GM06990 (cell line): ENCODE results near the gene FAM131C.

Experiments used
- DNase-seq: peaks from one replicate; pipeline ENCODE4 v3.0.0-alpha.2; 2011; ENCODE audit not compliant: insufficient read length; ENCODE audit errors: extremely low read depth
- H3K27me3 ChIP-seq: replicated peaks from 2 replicates; pipeline ENCODE4 v1.6.0; 2011; ENCODE audit warnings: low read length; ENCODE audit not compliant: control insufficient read depth, insufficient read depth
- H3K36me3 ChIP-seq: 2 replicates; pipeline ENCODE4 v1.5.1; 2011; ENCODE audit warnings: low read length; ENCODE audit not compliant: control insufficient read depth, insufficient read depth
- H3K4me3 ChIP-seq: replicated peaks from 2 replicates; pipeline ENCODE4 v1.5.1; 2011; ENCODE audit warnings: low read depth, mild to moderate bottlenecking, control low read depth, low read length
- CTCF ChIP-seq: IDR thresholded peaks from 2 replicates; pipeline ENCODE4 v1.5.1; 2011; ENCODE audit warnings: low read length, control low read depth, mild to moderate bottlenecking, inconsistent platforms; ENCODE audit not compliant: insufficient read depth, poor library complexity, severe bottlenecking

The FAM131C gene

GRCh38 chr1:16050328-16050727 lies 23.1 kb downstream of the FAM131C start:
- Histone ChIP-seq H3K36me3 (no peaks in the 10 kb centered on the region), H3K4me3 (no peak overlapping the region), H3K27me3 (no peaks in the 10 kb centered on the region; the same call in 1 of the 2 replicates)
- no peak for DNase-seq
- TF ChIP-seq CTCF: no peak

GRCh38 chr1:16048573-16049189 lies 24.8 kb downstream of the FAM131C start:
- TF ChIP-seq CTCF: no peak
- DNase-seq: no peak
- Histone ChIP-seq H3K36me3 (no peaks in the 10 kb centered on the region), H3K4me3 (no peak overlapping the region), H3K27me3 (no peaks in the 10 kb centered on the region; the same call in none of the 2 replicates)

GRCh38 chr1:16047791-16048475 lies 25.5 kb downstream of the FAM131C start:
- no peak for TF ChIP-seq CTCF
- Histone ChIP-seq H3K36me3 (no peaks in the 10 kb centered on the region), H3K4me3 (no peak overlapping the region), H3K27me3 (no peaks in the 10 kb centered on the region; the same call in none of the 2 replicates)
- DNase-seq: no peak

- Histone ChIP-seq H3K36me3 (no peaks in the 10 kb centered on the region), H3K4me3 (no peak overlapping the region), H3K27me3 (no peaks in the 10 kb centered on the region; the same call in none of the 2 replicates)
- no peak for TF ChIP-seq CTCF
- no peak for DNase-seq
These were observed 26.6 kb downstream of the FAM131C start for GRCh38 chr1:16046842-16047241.

- no peak for TF ChIP-seq CTCF
- Histone ChIP-seq H3K27me3 (peaks cover 3% of the 10 kb centered on the region), H3K36me3 (no peaks in the 10 kb centered on the region), H3K4me3 (no peak overlapping the region)
- no peak for DNase-seq
These were observed 29.5 kb downstream of the FAM131C start for GRCh38 chr1:16043950-16044349.
